Measurements from ENCODE around the gene SURF1.
"Not testable (repeated sequence)": the region's sequence is repeated elsewhere in the genome, so short reads cannot be mapped to it uniquely, and the experiment has no call there.

Gene SURF1

GRCh38 chr9:133323991-133324703, 32.1 kb downstream of the SURF1 start:
- no peak for TF ChIP-seq CTCF (IDR thresholded peaks at IDR 0.05; ENCODE audit: insufficient read depth, low read length, poor library complexity, severe bottlenecking)
- Histone ChIP-seq H3K4me3 (replicated peaks; ENCODE audit: low read depth, low read length) (no peak overlapping the region), H3K27me3 (replicated peaks; ENCODE audit: control insufficient read depth, insufficient read depth, low read length) (no peaks in the 10 kb centered on the region; the same call in 1 of the 2 replicates), H3K36me3 (ENCODE audit: control insufficient read depth, insufficient read depth, low read length) (no peaks in the 10 kb centered on the region)
- no peak for DNase-seq (ENCODE audit: extremely low read depth, insufficient read length)

GRCh38 chr9:133323211-133323610, 33.1 kb downstream of the SURF1 start:
- H3K4me3 ChIP-seq (replicated peaks; ENCODE audit: low read depth, low read length), result no peak overlapping the region
- TF ChIP-seq CTCF (IDR thresholded peaks at IDR 0.05; ENCODE audit: insufficient read depth, low read length, poor library complexity, severe bottlenecking), result no peak
- no peak for DNase-seq (ENCODE audit: extremely low read depth, insufficient read length)
- no peaks in the 10 kb centered on the region for H3K36me3 ChIP-seq (ENCODE audit: control insufficient read depth, insufficient read depth, low read length)
- no peaks in the 10 kb centered on the region; the same call in 1 of the 2 replicates for H3K27me3 ChIP-seq (replicated peaks; ENCODE audit: control insufficient read depth, insufficient read depth, low read length)

- H3K4me3 ChIP-seq (replicated peaks; ENCODE audit: low read depth, low read length), result no peak overlapping the region
- TF ChIP-seq CTCF (IDR thresholded peaks at IDR 0.05; ENCODE audit: insufficient read depth, low read length, poor library complexity, severe bottlenecking), result no peak
- H3K27me3 ChIP-seq (replicated peaks; ENCODE audit: control insufficient read depth, insufficient read depth, low read length), result no peaks in the 10 kb centered on the region; the same call in 1 of the 2 replicates
- DNase-seq (ENCODE audit: extremely low read depth, insufficient read length), result no peak
- H3K36me3 ChIP-seq (ENCODE audit: control insufficient read depth, insufficient read depth, low read length), result no peaks in the 10 kb centered on the region
These were observed 33.6 kb downstream of the SURF1 start for GRCh38 chr9:133322701-133323100.

- H3K4me3 ChIP-seq (replicated peaks; ENCODE audit: low read depth, low read length), result no peak overlapping the region
- TF ChIP-seq CTCF (IDR thresholded peaks at IDR 0.05; ENCODE audit: insufficient read depth, low read length, poor library complexity, severe bottlenecking), result no peak
- DNase-seq (ENCODE audit: extremely low read depth, insufficient read length), result no peak
- H3K36me3 ChIP-seq (ENCODE audit: control insufficient read depth, insufficient read depth, low read length), result no peaks in the 10 kb centered on the region
- H3K27me3 ChIP-seq (replicated peaks; ENCODE audit: control insufficient read depth, insufficient read depth, low read length), result no peaks in the 10 kb centered on the region; the same call in 1 of the 2 replicates
These were observed 34.8 kb downstream of the SURF1 start for GRCh38 chr9:133321411-133321935.

GRCh38 chr9:133320421-133320881, 35.8 kb downstream of the SURF1 start:
- Histone ChIP-seq H3K36me3 (ENCODE audit: control insufficient read depth, insufficient read depth, low read length) (no peaks in the 10 kb centered on the region), H3K4me3 (replicated peaks; ENCODE audit: low read depth, low read length) (no peak overlapping the region), H3K27me3 (replicated peaks; ENCODE audit: control insufficient read depth, insufficient read depth, low read length) (no peaks in the 10 kb centered on the region; the same call in 1 of the 2 replicates)
- DNase-seq (ENCODE audit: extremely low read depth, insufficient read length), result no peak
- no peak for TF ChIP-seq CTCF (IDR thresholded peaks at IDR 0.05; ENCODE audit: insufficient read depth, low read length, poor library complexity, severe bottlenecking)

- H3K27me3 ChIP-seq (replicated peaks; ENCODE audit: control insufficient read depth, insufficient read depth, low read length); DNase-seq (ENCODE audit: extremely low read depth, insufficient read length); H3K36me3 ChIP-seq (ENCODE audit: control insufficient read depth, insufficient read depth, low read length); H3K4me3 ChIP-seq (replicated peaks; ENCODE audit: low read depth, low read length): not testable (repeated sequence)
These were observed 38.7 kb downstream of the SURF1 start for GRCh38 chr9:133317551-133317950.

Measured in GM06990 (cell line).